GM12801 (cell line): ENCODE data around the gene THOC2.

Source experiments
- CTCF ChIP-seq: IDR thresholded peaks from one replicate; pipeline ENCODE4 v1.5.1; 2011; ENCODE audit warnings: control low read depth; ENCODE audit not compliant: insufficient read length; ENCODE audit errors: extremely low read depth

The THOC2 gene

GRCh38 chrX:123732670-123733363 is at the start of gene THOC2:
TSS of gene THOC2 (minus strand) at chrX:123733052. CDS start at chrX:123733022, 30 bp downstream.
- TF ChIP-seq CTCF = no peak

- no peak for TF ChIP-seq CTCF
Measured at GRCh38 chrX:123779908-123780396, 47.1 kb upstream of the THOC2 start.

- no peak for TF ChIP-seq CTCF
Measured at GRCh38 chrX:123773258-123773988, 40.6 kb upstream of the THOC2 start.

GRCh38 chrX:123771449-123772064 is 38.7 kb upstream of the THOC2 start:
- TF ChIP-seq CTCF = no peak

GRCh38 chrX:123764967-123765871 is 32.4 kb upstream of the THOC2 start:
- no peak for TF ChIP-seq CTCF

- TF ChIP-seq CTCF = no peak
Measured at GRCh38 chrX:123756320-123756719, 23.5 kb upstream of the THOC2 start.
